MM.1S (cell line): ENCODE results near the gene PELO.

ENCODE experiments used
- DNase-seq: peaks from one replicate; pipeline ENCODE4 v3.0.0-alpha.2; 2015
- H2AFZ ChIP-seq: fragments of 300-600 bp; sonication (generic); 2 replicates; pipeline ENCODE4 v1.6.0; 2016; ENCODE audit warnings: antibody characterized with exemption, low read length
- H3F3A ChIP-seq: fragments of 300-600 bp; sonication (generic); 2 replicates; pipeline ENCODE4 v1.6.1; 2016; ENCODE audit warnings: mild to moderate bottlenecking, antibody characterized with exemption, low read length, moderate library complexity, mixed read lengths; ENCODE audit not compliant: insufficient read depth
- H3K27ac ChIP-seq: fragments of 300-600 bp; sonication (generic); 2 replicates; pipeline ENCODE4 v1.5.1; 2016; ENCODE audit warnings: mild to moderate bottlenecking, low read length
- H3K27me3 ChIP-seq: fragments of 300-600 bp; sonication (generic); replicated peaks from 2 replicates; pipeline ENCODE4 v1.6.0; 2016; ENCODE audit warnings: low read length; ENCODE audit not compliant: insufficient read depth
- H3K36me3 ChIP-seq: fragments of 300-600 bp; sonication (generic); replicated peaks from 2 replicates; pipeline ENCODE4 v1.6.1; 2016; ENCODE audit warnings: mild to moderate bottlenecking, low read length, mixed read lengths; ENCODE audit not compliant: insufficient read depth
- H3K4me1 ChIP-seq: fragments of 300-600 bp; sonication (generic); 2 replicates; pipeline ENCODE4 v1.6.1; 2016; ENCODE audit warnings: low read length, mixed read lengths
- H3K4me2 ChIP-seq: fragments of 300-600 bp; sonication (generic); 2 replicates; pipeline ENCODE4 v1.6.0; 2016; ENCODE audit warnings: low read depth, low read length
- H3K4me3 ChIP-seq: fragments of 300-600 bp; sonication (generic); 2 replicates; pipeline ENCODE4 v1.5.1; 2016; ENCODE audit warnings: low read length, mixed read lengths
- H3K79me2 ChIP-seq: fragments of 300-600 bp; sonication (generic); 2 replicates; pipeline ENCODE4 v1.6.1; 2016; ENCODE audit warnings: mixed run types, low read length, mixed read lengths
- H3K9ac ChIP-seq: fragments of 300-600 bp; sonication (generic); 2 replicates; pipeline ENCODE4 v1.6.1; 2016; ENCODE audit warnings: low read length, mixed read lengths
- H3K9me2 ChIP-seq: fragments of 300-600 bp; sonication (generic); replicated peaks from 2 replicates; pipeline ENCODE4 v1.6.1; 2016; ENCODE audit warnings: mild to moderate bottlenecking, low read length, mixed read lengths; ENCODE audit not compliant: insufficient read depth
- H3K9me3 ChIP-seq: fragments of 300-600 bp; sonication (generic); replicated peaks from 2 replicates; pipeline ENCODE4 v1.6.1; 2016; ENCODE audit warnings: mild to moderate bottlenecking, low read length, mixed read lengths; ENCODE audit not compliant: insufficient read depth
- H4K20me1 ChIP-seq: fragments of 300-600 bp; sonication (generic); 2 replicates; pipeline ENCODE4 v1.6.1; 2016; ENCODE audit warnings: mild to moderate bottlenecking, low read length, moderate library complexity, mixed read lengths; ENCODE audit not compliant: insufficient read depth
- CTCF ChIP-seq: fragments of 300-600 bp; sonication (generic); IDR thresholded peaks from 2 replicates; pipeline ENCODE4 v1.5.1; 2016; ENCODE audit warnings: antibody characterized with exemption, low read length, mixed read lengths
- EZH2 ChIP-seq: fragments of 300-600 bp; sonication (generic); optimal IDR thresholded peaks from 2 replicates; pipeline ENCODE3; 2017; ENCODE audit warnings: low read depth, mild to moderate bottlenecking, antibody characterized with exemption, low read length, mixed read lengths
- EZH2phosphoT487 ChIP-seq: fragments of 300-600 bp; sonication (generic); IDR thresholded peaks from 2 replicates; pipeline ENCODE4 v1.6.1; 2018; ENCODE audit warnings: antibody characterized with exemption, low read length

PELO gene

GRCh38 chr5:52771343-52772039 lies 16.2 kb upstream of the PELO start:
- Histone ChIP-seq H3K9ac (no peak overlapping the region), H2AFZ (no peak overlapping the region)

GRCh38 chr5:52772668-52773067 lies 15.0 kb upstream of the PELO start:
- Histone ChIP-seq H3K79me2 (no peaks in the 10 kb centered on the region), H3K4me1 (peaks cover 6% of the 10 kb centered on the region), H4K20me1 (no peaks in the 10 kb centered on the region), H3K4me3 (no peak overlapping the region), H3K36me3 (no peaks in the 10 kb centered on the region), H3K27ac (no peak overlapping the region), H3K9me3 (no peaks in the 10 kb centered on the region), H3F3A (peaks cover 5% of the 10 kb centered on the region; the same call in 1 of the 2 replicates), H2AFZ (no peak overlapping the region), H3K9me2 (no peaks in the 10 kb centered on the region), H3K9ac (no peak overlapping the region), H3K27me3 (no peaks in the 10 kb centered on the region), H3K4me2 (no peak overlapping the region)
- DNase-seq: no peak
- TF ChIP-seq EZH2phosphoT487 (no peak), EZH2 (no peak), CTCF (no peak)

More at GRCh38 chr5:52771343-52772039, 16.2 kb upstream of the PELO start:
- Histone ChIP-seq H3K27ac (no peak overlapping the region), H3K4me1 (peaks cover 6% of the 10 kb centered on the region), H3F3A (peaks cover 5% of the 10 kb centered on the region; the same call in 1 of the 2 replicates), H3K9me3 (no peaks in the 10 kb centered on the region), H3K27me3 (no peaks in the 10 kb centered on the region), H3K36me3 (no peaks in the 10 kb centered on the region), H3K4me3 (no peak overlapping the region), H4K20me1 (no peaks in the 10 kb centered on the region), H3K9me2 (no peaks in the 10 kb centered on the region), H3K79me2 (no peaks in the 10 kb centered on the region), H3K4me2 (peak overlapping the region; percentile 11; the same call in 1 of the 2 replicates)
- peak; percentile 63 for DNase-seq
- no peak for TF ChIP-seq CTCF
- TF ChIP-seq EZH2: no peak
- no peak for TF ChIP-seq EZH2phosphoT487

- Histone ChIP-seq H3F3A (peaks cover 5% of the 10 kb centered on the region; the same call in 1 of the 2 replicates), H3K27ac (no peak overlapping the region), H3K9me3 (no peaks in the 10 kb centered on the region), H3K79me2 (no peaks in the 10 kb centered on the region), H3K36me3 (no peaks in the 10 kb centered on the region), H3K27me3 (no peaks in the 10 kb centered on the region), H3K9me2 (no peaks in the 10 kb centered on the region), H2AFZ (no peak overlapping the region), H3K4me1 (peaks cover 6% of the 10 kb centered on the region), H3K4me2 (no peak overlapping the region), H3K4me3 (no peak overlapping the region), H3K9ac (no peak overlapping the region), H4K20me1 (no peaks in the 10 kb centered on the region)
- no peak for TF ChIP-seq EZH2phosphoT487
- no peak for TF ChIP-seq EZH2
- TF ChIP-seq CTCF: no peak
- no peak for DNase-seq
These were observed 14.4 kb upstream of the PELO start for GRCh38 chr5:52773342-52773741.
